K562 treated with DMSO at 1 percent for 12 hours (cell line): ENCODE data around the gene CNEP1R1. TPM values are rescaled to one million over a fixed set of nuclear protein-coding genes. Genes with fewer than 3 reads are reported as not detected.

Source experiments
- total RNA-seq: library from RNA; unstranded; fragments of 300-600 nt; gene quantifications from 2 replicates; pipeline ENCODE4 v1.2.3, GENCODE V29; 2022; ENCODE audit not compliant: insufficient read depth

Gene CNEP1R1
- total RNA-seq, result 3.5 and 15.7 TPM in 2 replicates

GRCh38 chr16:50024684-50025536, at the start of gene CNEP1R1:
Gene CNEP1R1, plus strand, starts transcription at chr16:50025225. Its CDS starts 91 bp downstream, at chr16:50025316.

GRCh38 chr16:50065624-50066481, 40.8 kb downstream of the CNEP1R1 start, which contains the start of gene HEATR3:
Gene HEATR3, plus strand, starts transcription at chr16:50065970. Its CDS starts 162 bp downstream, at chr16:50066132.

Other genes starting within 250 kb of the CNEP1R1 start
- gene ZNF423, start 169.1 kb upstream of the CNEP1R1 start, total RNA-seq, result not detected in 2 replicates
- 7.7 and 11.6 TPM in 2 replicates for gene HEATR3, start 40.7 kb downstream of the CNEP1R1 start, total RNA-seq
- 2.0 and 5.8 TPM in 2 replicates for gene TENT4B, start 128.1 kb downstream of the CNEP1R1 start, total RNA-seq
- 12.9 and 58.4 TPM in 2 replicates for gene ADCY7, start 241.3 kb downstream of the CNEP1R1 start, total RNA-seq